ENCODE measurements around the gene TARP.

The TARP gene

GRCh38 chr7:38211940-38212339 is 61.5 kb downstream of the TARP start:
- DNase-seq, result no peak

GRCh38 chr7:38211486-38211885 is 62.0 kb downstream of the TARP start:
- no peak for DNase-seq
